GM12865 (cell line): ENCODE measurements around the gene PLK4.

Source experiments
- DNase-seq: peaks from one replicate; pipeline ENCODE4 v3.0.0; 2010; ENCODE audit warnings: low read depth
- H3K4me3 ChIP-seq: 2 replicates; pipeline ENCODE4 v1.5.1; 2011; ENCODE audit warnings: mild to moderate bottlenecking, low read depth, low read length, control low read depth
- TF ChIP-seq, protein P1 (sequence below): IDR thresholded peaks from 2 replicates; pipeline ENCODE4 v1.5.1; 2011; ENCODE audit warnings: low read length, control low read depth, low read depth, inconsistent platforms; ENCODE audit not compliant: insufficient read depth; ENCODE audit errors: missing control alignments

PLK4 gene

DNA sequence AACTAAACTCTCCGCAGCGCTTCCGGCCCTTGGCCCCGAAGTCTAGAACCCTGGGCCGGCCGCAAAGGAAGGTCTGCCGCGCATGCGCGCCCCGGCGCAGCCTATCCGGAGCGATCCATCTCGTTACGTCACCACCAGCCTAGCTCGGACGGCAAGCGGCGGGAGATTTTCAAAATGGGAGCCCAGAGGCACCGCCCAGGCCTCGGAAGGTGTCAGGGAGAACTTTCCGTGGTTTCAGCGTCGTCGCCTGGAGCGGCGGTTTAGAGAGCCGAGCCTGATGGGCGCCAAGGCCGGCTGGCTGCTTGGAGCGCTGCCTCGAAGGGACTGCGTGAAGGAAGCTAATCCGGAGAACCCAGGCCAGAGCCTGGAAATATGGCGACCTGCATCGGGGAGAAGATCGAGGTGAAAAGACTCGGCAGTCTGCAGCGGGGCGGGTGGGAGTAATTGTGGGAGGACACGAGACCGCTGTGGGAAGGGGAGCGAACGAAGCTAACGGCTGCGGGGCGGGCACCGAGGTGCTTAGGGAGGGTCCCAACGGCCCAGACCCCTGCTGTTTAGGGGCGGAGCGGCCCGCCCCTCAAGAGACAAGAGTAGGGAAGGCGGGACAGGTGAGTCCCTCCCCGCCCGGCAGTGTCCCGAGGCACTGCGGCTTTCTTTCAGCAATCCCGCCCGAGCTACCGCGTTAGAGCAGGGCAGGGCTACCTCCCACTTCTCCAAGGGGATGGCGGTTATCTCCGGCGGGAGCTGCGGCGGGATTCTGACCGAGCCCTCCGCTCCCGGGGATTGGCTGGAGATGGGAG is at the start of gene PLK4:
TSS of gene PLK4 (plus strand) at position 131 of the 800 bp plus-strand sequence. CDS start at position 373, 242 bp downstream.
- DNase-seq = peak; percentile 98
- H3K4me3 ChIP-seq = peak within 1 kb of the TSS; percentile 86
- TF ChIP-seq, protein P1, sequence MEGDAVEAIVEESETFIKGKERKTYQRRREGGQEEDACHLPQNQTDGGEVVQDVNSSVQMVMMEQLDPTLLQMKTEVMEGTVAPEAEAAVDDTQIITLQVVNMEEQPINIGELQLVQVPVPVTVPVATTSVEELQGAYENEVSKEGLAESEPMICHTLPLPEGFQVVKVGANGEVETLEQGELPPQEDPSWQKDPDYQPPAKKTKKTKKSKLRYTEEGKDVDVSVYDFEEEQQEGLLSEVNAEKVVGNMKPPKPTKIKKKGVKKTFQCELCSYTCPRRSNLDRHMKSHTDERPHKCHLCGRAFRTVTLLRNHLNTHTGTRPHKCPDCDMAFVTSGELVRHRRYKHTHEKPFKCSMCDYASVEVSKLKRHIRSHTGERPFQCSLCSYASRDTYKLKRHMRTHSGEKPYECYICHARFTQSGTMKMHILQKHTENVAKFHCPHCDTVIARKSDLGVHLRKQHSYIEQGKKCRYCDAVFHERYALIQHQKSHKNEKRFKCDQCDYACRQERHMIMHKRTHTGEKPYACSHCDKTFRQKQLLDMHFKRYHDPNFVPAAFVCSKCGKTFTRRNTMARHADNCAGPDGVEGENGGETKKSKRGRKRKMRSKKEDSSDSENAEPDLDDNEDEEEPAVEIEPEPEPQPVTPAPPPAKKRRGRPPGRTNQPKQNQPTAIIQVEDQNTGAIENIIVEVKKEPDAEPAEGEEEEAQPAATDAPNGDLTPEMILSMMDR = no peak

DNA sequence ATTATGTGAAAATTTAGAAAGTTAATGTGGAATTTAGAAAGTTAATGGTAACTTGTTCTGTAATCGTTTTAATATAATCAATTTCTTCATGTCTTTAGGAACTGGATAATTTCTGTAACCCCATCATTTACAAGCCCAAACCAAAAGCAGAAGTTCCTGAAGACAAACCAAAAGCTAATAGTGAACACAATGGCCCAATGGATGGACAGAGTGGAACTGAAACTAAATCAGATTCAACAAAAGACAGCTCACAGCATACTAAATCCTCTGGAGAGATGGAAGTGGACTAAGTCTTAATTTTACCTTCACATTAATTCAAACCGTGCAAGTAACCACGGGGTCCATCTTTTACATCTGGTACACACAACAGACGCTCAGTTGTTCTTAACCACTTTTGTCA is 48.1 kb upstream of the PLK4 start:
- no peak overlapping the region for H3K4me3 ChIP-seq
- peak; percentile 47 for DNase-seq
- TF ChIP-seq, protein P1 = no peak

DNA sequence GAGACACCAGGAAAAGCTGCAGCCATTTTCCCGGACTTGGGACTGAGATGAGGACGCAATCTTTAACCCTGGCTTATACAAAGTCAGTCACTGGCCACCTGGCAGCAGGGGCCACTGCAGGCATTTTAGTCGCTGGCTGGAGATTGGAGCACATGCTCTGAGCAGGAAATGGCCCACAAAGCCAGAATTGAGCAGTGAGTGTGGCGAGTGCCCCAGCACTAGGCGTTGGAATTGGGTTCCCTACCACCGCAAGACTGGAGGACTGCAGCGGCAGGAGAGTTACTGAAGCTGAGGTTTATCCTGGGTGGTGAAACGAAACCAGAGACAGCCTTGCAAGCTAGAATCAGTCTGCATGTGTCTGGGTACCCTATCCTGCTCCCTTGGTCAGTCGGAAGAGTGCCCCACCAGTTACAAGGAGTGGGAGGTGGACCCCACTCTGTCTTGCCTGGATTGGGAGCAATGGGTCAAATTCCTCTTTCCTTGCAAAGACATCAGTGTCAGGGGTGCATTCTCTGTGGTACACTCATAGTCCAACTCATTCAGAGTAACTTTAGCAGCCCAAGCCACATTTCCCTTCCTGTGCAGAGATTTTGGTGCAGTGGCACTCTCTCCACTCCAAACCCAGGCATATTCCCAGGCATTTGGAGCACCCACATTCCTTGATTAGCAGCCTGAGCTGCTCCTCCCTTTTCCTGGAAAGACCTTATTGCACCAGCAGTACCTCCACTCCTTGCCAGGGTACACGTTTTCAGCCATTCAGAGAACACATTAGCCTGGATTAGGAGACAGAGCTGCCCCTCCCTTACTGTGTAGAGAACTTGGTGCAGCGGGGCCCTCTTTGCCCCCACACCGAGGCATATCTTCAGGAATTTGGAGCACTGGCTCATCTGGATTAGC is 36.7 kb upstream of the PLK4 start:
- no peak for DNase-seq
- TF ChIP-seq, protein P1 = no peak

DNA sequence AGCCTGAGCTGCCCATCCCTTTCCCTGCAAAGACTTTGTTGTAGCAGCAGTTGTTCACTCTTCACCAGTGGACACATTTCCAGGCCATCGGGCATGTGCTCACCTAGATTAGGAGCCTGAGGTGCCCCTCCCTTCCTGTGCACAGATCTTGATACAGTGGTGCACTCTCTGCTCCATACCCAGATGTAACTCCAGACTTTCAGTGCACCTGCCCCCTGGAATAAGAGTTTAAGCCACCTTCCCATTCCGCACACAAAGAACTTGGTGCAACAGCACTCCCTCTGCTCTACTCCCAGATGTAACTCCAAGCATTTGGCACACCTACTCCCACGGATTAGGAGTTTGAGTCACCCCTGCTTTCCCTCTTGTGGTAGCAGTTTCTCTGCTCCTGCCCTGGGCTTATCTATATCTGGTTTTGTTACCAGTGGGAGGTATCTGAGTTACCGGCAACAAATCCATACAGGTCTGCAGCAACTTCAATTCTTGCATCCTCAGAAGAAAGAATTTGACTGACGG is 36.0 kb upstream of the PLK4 start:
- no peak overlapping the region for H3K4me3 ChIP-seq
- no peak for DNase-seq
- TF ChIP-seq, protein P1 = no peak

More for the DNA sequence above, 36.7 kb upstream of the PLK4 start:
- no peak overlapping the region for H3K4me3 ChIP-seq

DNA sequence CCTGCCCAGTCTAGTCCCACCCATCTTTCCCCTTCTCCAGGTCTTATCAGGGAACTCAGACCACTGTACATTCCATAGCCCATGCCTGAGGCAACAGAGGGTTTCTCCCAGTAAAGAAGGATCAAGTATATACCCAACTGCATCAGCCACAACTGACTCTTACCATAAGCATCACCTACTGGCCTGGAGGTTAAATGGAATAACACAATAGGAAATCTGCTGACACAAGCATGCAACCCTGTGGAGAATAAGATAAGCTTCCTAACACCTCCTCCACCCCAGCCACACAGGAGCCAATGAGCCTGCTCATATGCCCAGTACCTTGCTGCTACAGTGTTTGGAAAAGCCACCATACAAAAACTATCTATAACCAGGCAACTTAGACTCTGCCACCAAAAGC is 34.6 kb upstream of the PLK4 start:
- TF ChIP-seq, protein P1 = no peak
- DNase-seq = no peak
- H3K4me3 ChIP-seq = no peak overlapping the region

DNA sequence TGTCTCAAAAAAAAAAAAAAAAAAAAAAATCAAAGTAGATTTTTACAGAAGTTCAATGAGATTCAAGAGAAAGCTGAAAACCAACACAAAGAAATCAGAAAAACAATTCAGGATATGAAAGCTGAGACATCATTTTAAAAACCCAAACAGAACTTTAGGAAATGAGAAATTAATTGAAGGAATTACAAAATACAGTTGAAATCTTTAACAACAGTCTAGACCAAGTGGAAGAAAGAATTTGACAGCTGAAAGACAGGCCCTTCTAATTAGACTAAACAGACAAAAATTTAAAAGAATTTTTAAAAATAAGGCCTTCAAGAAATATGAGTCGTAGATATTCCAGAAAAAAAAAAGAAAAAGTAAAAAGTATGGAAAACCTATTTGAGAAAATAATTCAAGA is 33.9 kb upstream of the PLK4 start:
- TF ChIP-seq, protein P1 = no peak
- no peak for DNase-seq
- no peak overlapping the region for H3K4me3 ChIP-seq
